GM19468 (cell line): ENCODE data around the gene ENTPD7.
"Not testable (repeated sequence)": the region's sequence is repeated elsewhere in the genome, so short reads cannot be mapped to it uniquely, and the experiment has no call there.

Source experiments
- ATAC-seq: cut with Tn5 transposase; IDR thresholded peaks from one replicate; pipeline ENCODE4 v1.9.1; 2021; ENCODE audit warnings: mild to moderate bottlenecking, moderate library complexity, moderate number of reproducible peaks; ENCODE audit not compliant: unreplicated experiment; ENCODE audit errors: extremely low read depth

Gene ENTPD7, protein sequence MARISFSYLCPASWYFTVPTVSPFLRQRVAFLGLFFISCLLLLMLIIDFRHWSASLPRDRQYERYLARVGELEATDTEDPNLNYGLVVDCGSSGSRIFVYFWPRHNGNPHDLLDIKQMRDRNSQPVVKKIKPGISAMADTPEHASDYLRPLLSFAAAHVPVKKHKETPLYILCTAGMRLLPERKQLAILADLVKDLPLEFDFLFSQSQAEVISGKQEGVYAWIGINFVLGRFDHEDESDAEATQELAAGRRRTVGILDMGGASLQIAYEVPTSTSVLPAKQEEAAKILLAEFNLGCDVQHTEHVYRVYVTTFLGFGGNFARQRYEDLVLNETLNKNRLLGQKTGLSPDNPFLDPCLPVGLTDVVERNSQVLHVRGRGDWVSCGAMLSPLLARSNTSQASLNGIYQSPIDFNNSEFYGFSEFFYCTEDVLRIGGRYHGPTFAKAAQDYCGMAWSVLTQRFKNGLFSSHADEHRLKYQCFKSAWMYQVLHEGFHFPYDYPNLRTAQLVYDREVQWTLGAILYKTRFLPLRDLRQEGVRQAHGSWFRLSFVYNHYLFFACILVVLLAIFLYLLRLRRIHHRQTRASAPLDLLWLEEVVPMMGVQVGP

DNA sequence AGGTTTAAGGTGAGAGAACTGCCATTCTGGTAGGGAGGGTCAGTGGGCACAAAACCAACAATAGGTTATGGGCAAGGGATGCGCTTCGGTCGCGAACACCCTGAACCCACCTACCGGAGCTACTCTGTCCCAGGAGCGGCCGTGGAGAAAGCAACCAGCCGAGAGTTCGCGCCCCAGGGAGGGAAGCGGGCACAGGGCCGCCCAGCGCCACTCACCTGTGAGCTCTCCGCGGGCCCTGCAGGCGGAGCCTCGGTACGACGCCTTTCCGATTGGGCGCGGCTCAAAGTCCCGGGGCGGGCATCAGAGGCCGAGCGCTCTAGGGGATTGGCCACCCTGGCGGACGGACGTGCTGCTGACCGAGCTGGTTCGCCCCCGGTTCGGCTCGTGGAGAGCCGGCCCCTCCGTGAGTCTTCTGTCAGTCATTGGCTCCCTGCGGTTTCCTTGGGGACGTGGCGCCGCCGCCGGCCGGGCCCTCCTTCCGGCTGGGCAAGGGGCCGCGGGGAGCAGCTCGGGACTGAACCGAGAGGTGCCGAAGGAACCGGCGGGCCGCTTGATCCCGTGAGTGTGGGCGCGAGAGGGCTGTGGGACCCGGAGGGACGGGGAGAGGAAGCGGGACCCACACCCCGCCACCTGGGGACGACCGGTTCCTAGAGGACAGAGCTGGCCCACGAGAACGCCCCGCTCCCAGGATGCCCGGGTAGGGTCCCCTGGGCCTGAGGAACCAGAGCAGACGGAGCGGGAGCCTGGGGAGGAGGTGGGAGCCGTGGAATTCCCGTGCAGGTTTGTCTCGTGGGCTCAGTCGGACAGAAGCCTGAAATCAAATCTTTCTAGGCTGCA is at the start of gene ENTPD7:
TSS of gene ENTPD7 (plus strand) at position 479 of the 837 bp plus-strand sequence. CDS start 448 bp downstream, outside the sequence.
- ATAC-seq, result peak; percentile 99

DNA sequence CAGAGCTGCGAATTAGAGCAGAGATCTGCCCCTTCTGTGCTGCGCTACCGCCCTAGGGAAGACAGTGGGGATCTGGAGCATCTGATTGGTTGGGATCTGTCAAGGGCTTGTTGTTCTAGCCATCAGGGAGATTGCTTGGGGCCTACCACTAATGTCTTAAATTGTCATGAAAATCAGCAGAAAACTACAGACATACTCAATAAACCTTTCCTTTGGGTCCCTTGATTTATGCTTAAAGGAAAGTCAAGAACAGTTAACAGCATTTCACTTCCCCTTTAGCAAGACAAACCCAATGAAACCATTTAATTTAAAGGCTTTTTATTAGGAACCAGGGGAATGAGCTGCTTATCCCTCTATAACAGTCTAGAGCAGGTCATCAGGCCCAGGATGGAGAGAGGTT is 49.1 kb upstream of the ENTPD7 start:
- no peak for ATAC-seq

DNA sequence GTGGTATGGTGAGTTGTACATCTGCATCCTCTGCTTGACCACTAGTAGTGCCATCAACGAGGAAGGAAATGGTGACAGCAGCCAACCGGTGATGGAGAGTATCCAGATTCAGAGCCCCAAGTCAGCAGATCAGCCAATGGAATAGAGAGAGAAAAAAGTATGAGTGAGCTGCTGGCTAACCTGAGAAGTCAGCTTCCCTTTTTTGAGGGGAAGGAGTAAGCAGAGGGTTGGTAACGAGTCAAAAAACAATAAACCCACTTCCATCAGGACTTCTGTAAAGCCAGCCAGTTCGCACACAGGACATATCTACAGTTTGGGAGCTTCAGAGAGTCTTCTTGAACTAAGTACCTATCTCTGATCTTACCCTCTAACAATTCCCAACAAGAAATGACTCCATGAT is 48.0 kb upstream of the ENTPD7 start:
- ATAC-seq, result no peak

DNA sequence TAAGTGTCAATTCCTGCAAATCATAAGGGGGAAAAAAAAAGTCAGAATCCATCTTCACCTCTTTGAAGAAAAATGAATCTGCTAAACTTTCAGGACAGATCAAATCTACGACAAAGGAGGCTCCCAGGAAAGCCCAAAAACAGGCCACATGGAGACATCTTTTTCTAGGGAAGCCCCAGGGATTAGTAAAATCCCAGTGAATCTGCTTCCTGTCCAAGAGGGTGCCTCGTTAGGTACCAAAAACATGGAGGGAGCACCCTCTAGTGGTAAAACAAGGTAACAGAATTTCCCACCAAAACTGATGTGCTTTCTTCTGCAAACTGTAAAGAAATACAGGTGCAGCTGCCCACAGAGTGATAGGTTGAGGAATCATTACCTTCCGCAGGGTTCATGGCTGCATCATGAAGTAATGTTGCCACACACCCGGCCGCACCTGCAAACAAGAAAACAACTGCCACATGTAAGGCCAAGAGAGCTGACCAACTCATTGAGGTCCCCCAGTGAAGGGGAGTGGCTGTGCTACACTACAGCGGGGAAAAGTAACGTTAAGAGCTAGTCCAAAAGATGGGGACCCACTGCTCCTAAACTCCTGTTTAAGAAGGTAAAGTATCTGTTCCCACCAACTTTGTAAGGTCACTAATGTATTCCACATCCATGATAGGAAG is 47.0 kb upstream of the ENTPD7 start:
- no peak for ATAC-seq

DNA sequence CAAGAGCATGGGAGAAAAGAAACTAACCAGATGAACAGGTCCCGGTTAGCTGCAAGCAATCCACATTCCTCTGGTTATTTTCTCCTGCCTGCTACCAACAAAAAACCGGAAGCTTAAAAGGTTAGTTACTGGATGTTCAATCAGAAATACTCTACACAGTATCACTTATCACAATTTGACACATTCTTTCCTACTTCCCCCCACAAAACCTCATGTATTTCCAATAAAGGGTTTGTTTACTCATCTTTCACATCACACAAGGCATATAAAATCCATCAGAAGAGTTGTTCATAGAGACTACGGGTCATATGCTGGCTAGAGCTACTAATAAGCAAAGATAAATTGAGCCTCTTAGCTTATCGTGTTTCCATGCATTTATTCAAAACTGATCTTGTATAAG is 43.9 kb upstream of the ENTPD7 start:
- ATAC-seq, result no peak

DNA sequence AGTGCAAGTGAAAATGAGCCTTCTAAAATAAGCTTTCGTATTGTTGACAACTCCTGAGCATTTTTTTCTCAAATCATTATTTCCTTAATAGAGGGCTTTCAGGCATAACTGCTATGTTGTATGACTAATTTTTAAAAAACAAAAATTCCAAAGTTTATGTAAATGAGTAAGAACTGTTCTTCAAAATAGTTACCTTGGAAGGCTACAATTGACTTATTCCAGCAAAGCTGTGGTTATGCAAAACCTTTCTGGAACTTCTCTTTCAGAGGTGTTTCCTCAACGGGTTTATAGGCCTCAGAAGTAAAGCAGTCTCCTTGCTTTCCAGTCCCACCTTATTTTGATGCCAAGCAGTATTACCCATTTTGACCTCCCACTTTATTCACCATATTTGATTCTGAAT is 41.6 kb upstream of the ENTPD7 start:
- no peak for ATAC-seq

DNA sequence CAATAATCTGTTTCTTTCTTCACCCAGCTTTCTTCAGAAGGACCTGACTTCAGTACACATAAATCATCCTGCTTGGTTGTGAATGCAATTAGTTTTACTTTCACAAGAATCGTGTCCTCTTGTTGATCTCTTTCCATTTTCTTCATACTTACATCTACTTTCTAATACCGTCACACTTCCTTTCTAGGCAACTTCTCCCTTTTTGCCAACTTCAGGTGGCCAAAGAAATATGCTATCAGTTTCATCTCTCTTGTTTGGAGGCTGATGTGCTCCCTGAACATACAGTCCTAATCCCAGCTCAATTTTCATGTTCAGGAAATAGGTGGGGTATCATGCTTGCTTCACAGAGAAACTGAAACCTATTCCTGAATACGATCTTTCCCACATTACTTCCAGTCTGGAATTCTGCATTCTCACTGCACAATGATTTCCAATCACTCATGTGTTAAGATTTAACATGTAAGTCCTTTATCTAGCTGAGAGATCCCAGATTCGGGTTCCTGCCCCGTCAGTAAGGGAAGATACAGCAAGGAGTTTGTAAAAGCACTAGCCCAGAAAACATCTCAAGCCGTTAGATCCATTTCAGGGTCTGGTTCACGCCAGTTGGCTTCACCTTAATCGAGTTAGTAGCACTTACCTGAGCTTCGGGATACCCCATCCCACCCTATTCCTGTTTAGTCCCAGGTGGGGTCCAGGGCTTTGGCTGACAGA is 40.1 kb upstream of the ENTPD7 start:
- ATAC-seq, result no peak

DNA sequence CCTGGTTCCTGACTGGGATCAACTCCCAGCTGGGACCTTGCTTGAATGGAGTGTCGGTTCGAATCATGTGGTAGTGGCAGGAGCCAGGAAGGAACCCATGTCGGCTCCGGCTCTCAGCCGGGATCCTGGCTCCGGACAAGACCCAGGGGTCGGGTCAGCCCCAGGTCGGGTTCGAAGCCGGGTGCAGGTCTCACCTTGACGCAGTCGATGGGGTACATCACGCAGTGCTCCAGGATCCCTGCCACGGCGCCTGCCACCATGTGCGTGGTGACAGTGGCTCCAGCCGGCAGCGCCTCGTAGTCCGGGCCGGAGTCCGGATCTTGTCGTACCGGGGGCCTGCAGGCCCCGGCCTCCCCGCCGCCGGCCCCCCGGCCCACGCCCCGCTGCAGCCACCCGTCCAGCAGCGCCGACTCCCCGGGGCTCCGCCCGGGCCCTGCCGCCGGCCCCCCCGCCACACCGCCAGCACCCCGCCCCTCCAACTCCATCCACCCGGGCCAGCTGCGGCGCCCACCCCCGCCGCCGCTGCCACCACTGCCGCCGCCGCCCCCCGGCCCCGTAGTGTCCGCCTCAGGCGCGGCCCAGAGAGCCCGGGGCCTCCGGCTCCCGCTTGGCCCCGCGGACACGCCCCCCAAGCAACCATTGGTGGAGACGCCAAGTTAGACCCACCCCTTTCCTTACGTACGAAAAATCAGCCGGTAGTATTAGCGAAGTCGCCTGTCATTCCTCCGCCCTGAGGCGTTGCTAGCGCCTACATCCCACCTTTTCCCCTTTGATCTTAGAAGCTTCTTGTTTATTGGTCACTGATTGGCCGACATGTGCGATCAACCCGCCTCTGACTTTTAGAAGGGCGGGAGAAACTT is 39.2 kb upstream of the ENTPD7 start, which contains the start of gene SLC25A28:
TSS of gene SLC25A28 (minus strand) at position 589 of the 860 bp plus-strand sequence. CDS start at position 485, 104 bp downstream.
- ATAC-seq, result peak; percentile 84

DNA sequence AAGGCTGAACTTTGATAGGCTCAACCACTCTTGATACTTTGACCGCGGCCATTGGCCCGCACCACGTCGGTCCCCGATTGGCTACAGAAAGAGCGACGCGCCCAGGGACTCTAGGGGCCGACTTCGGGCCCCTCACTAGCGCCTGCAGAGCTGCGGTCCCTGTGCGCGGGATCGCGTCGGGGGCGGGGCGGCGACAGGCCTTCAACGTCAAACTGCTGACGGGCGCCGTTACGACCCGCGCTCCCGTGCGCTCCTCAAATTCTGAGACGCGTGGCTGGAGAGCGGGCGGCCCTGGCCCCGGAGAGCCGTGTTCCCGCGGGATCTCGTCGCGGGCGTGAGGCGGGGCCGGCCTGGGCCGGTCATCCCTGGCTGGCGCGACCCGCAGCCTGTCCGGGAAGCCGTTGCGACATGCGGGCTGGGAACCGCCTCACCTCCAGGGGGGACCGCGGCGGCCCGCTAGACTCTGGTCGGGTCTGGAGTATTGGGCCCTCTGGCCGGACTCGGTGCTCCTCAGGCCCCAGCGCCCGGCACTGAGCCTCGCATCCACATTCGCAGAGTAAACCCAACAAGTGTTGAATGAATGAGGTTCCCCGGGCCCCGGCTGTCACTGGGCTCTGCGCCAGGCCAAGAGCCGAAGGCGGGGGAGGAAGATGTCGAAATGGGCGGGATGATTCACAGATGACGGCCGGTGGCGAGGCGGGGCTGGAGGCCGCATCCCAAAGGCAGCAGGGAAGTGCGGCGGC is 38.4 kb upstream of the ENTPD7 start:
- peak; percentile 85 for ATAC-seq

DNA sequence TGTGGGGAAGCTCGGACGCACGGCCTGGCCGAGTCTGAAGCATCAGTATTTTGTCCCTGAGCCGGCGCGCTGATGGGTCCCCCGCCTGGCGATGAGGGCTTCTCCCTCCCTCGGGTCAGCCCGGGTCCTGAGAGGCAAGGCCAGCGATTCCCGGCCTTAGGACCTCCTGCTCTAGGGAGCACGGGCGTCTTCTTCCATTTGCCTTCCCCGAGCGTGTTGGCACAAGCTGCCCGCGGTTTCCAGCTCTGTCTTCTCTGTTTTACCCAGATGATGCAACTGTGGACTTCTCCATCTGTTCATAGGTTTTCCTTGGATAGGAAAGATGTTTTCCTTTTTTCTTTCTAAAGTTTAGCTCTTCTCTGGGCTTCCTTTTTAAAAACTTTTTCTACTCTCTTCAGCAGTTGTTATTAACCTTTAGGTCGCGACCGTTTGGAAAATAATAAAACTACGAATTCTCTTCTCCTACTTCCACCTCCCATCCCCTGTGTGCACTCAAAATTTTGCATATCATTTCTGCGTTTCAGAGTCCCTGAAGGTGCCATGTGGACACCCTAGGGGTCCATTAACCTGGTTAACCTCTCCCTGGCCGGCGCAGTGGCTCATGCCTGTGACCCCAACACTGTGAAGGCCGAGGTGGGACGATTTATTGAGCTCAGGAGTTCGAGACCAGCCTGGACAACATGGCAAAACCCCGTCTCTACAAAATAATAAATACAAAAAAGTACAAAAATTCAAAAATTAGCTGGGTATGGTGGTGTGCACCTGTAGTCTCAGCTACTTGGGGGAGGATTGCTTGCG is 37.7 kb upstream of the ENTPD7 start:
- ATAC-seq, result no peak

DNA sequence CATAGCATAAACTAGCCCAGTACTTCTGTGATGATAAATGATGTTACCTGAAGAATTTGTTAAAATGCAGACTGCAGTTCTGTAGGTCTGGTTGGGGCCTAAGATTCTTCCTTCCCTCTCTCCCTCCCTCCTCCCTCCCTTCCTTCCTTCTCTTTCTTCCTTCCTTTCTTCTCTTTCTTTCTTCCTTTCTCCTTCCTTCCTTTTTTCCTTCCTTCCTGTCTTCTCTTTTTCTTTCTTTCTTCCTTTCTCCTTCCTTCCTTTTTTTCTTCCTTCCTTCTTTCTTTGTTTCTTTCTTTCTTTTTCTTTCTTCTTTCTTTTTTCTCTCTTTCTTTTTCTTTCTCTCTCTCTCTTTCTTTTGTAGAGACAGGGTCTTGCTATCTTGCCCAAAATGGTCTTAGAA is 35.4 kb upstream of the ENTPD7 start:
- no peak for ATAC-seq

DNA sequence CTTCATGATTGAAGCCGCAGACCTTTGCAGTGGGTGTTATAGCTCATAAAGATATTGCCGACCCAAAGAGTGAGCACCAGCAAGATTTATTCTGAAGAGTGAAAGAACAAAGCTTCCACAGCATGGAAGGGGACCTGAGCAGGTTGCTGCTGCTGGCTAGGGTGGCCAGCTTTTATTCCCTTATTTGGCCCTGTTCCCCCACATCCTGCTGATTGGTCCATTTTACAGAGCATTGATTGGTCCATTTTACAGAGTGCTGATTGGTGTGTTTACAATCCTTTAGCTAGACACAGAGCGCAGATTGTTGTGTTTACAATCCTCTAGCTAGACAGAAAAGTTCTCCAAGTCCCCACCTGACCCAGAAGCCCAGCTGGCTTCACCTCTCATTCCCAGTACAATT is 34.2 kb upstream of the ENTPD7 start:
- not testable (repeated sequence) for ATAC-seq

DNA sequence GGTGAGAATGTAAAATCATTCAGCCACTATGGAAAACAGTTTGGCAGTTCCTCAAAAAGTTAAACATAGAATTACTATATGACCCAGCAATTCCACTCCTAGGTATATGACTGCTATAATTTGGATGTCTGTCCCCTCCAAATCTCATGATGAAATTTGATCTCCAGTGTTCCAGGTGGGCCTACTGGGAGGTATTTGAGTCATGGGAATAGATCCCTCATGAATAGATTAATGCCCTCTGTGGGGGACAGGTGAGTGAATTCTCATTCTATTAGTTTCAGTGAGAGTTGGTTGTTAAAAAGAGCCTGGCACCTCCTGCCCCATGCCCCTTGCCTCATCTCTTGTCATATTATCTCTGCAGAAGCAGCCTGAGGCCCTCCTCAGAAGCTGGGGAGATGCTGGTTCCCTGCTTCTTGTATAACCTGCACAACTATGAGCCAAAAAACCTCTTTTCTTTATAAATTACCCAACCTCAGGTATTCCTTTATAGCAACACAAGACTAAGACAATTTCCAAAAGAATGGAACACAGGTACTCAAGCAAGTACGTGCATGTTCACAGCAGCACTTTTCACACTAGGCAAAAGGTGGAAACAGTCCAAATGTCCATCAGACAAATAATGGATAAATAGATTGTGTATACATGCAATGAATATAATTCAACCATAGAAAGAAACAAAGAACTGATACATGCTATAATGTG is 30.2 kb upstream of the ENTPD7 start:
- ATAC-seq, result no peak

DNA sequence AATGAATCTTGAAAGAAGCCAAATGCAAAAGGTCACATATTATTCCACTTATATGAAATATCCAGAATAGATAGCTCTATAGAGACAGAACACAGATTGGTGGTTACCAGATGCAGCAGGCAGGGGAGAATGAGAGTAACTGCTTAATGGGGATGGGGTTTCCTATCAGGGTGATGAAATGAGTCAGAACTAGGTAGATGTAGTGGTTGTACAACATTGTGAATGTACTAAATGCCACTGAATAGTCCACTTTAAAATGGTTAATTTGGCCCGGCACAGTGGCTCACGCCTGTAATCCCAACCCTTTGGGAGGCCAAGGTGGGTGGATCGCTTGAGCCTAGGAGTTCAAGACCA is 29.7 kb upstream of the ENTPD7 start:
- ATAC-seq, result no peak

DNA sequence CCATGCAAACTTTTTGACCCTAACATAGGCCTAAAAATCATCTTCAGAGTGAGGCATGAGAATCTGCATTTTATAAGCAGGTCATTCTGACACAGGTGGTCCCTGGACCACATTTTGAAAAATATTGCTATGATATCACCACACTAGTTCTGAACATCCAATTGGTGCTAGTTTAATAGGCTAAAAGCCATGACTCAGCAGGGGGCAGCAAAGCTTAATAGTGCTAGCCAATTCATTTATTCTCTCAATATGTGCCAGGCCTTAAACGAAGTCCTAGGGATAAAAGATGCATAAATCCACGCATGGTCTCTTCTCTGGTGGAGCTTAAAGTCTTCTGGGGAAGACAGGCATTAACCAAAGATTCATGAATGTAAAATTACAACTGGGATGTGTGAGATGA is 28.9 kb upstream of the ENTPD7 start:
- no peak for ATAC-seq

DNA sequence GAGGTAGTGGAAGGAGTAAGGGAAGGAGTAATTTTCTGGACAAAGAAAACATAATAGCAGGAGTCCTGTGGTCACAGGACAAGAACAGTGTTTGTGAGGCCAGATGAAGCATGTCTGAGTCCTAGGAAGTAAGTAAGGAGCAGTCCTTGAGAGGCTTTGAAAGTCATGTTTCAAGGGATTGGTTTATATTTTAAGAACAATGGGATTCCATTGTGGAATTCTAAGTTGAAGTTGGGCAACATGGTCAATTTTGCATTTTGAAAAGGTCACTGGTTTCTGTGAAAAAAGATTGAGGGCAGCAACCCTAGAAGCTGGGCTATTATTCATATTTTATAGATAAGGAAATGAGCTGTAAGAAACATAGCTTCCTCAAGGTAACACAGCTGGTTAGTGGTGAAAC is 28.3 kb upstream of the ENTPD7 start:
- no peak for ATAC-seq

DNA sequence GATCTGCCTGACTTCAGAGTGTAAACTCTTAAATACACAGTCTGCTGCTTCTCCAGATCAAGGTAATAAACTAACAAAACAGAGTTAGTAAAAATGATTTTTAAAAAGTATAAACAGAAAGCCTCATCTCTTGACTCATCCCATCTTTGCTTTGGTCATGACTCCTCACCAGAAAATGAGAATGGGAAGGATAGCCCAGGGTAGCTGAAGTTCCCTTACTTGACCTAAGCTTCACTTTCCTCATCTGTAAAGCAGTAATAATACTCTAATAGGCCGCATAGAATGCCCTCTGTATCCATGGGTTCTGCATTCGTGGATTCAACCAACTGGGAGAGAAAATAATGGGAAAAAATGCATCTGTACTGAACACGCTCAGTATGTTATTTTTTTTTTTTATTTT is 27.8 kb upstream of the ENTPD7 start:
- no peak for ATAC-seq
